ENCODE results near the gene CYP4B1. TPM values are rescaled to one million over a fixed set of nuclear protein-coding genes. Genes with fewer than 3 reads are reported as not detected.
A peak's percentile ranks its signal among the peaks of the same experiment; 100 is the strongest.

CYP4B1 gene
- total RNA-seq, 1 experiment from 2014 or later: not detected

GRCh38 chr1:46804027-46804889 lies 5.4 kb downstream of the CYP4B1 start:
- Histone ChIP-seq H3K27me3 (ENCODE audit: control insufficient read depth, insufficient read depth, low read length) (no peaks in the 10 kb centered on the region; the same call in 1 of the 2 replicates), H3K4me3 (ENCODE audit: insufficient read depth, low read depth, low read length) (no peak overlapping the region), H3K36me3 (replicated peaks; ENCODE audit: control insufficient read depth, insufficient read depth, low read length) (no peaks in the 10 kb centered on the region)
- DNase-seq: no peak

GRCh38 chr1:46804926-46805325 lies 6.1 kb downstream of the CYP4B1 start:
- H3K27me3 ChIP-seq (ENCODE audit: control insufficient read depth, insufficient read depth, low read length): no peaks in the 10 kb centered on the region; the same call in 1 of the 2 replicates
- no peak for DNase-seq
- no peaks in the 10 kb centered on the region for H3K36me3 ChIP-seq (replicated peaks; ENCODE audit: control insufficient read depth, insufficient read depth, low read length)
- no peak overlapping the region for H3K4me3 ChIP-seq (ENCODE audit: insufficient read depth, low read depth, low read length)

GRCh38 chr1:46805755-46806154 lies 6.9 kb downstream of the CYP4B1 start:
- no peaks in the 10 kb centered on the region for H3K36me3 ChIP-seq (replicated peaks; ENCODE audit: control insufficient read depth, insufficient read depth, low read length)
- H3K4me3 ChIP-seq (ENCODE audit: insufficient read depth, low read depth, low read length): no peak overlapping the region
- no peak for DNase-seq
- H3K27me3 ChIP-seq (ENCODE audit: control insufficient read depth, insufficient read depth, low read length): no peaks in the 10 kb centered on the region; the same call in 1 of the 2 replicates

GRCh38 chr1:46806196-46807020 lies 7.6 kb downstream of the CYP4B1 start:
- H3K27me3 ChIP-seq (ENCODE audit: control insufficient read depth, insufficient read depth, low read length): no peaks in the 10 kb centered on the region; the same call in 1 of the 2 replicates
- no peak for DNase-seq
- H3K36me3 ChIP-seq (replicated peaks; ENCODE audit: control insufficient read depth, insufficient read depth, low read length): no peaks in the 10 kb centered on the region
- no peak overlapping the region for H3K4me3 ChIP-seq (ENCODE audit: insufficient read depth, low read depth, low read length)

GRCh38 chr1:46807046-46807972 lies 8.5 kb downstream of the CYP4B1 start:
- no peak for DNase-seq
- Histone ChIP-seq H3K27me3 (ENCODE audit: control insufficient read depth, insufficient read depth, low read length) (no peaks in the 10 kb centered on the region; the same call in 1 of the 2 replicates), H3K4me3 (ENCODE audit: insufficient read depth, low read depth, low read length) (no peak overlapping the region)

GRCh38 chr1:46809071-46809470 lies 10.2 kb downstream of the CYP4B1 start:
- DNase-seq: no peak

More at GRCh38 chr1:46807046-46807972, 8.5 kb downstream of the CYP4B1 start:
- no peaks in the 10 kb centered on the region for H3K36me3 ChIP-seq (replicated peaks; ENCODE audit: control insufficient read depth, insufficient read depth, low read length)

GRCh38 chr1:46809904-46810303 lies 11.1 kb downstream of the CYP4B1 start:
- Histone ChIP-seq H3K27me3 (ENCODE audit: control insufficient read depth, insufficient read depth, low read length) (no peaks in the 10 kb centered on the region; the same call in 1 of the 2 replicates), H3K4me3 (ENCODE audit: insufficient read depth, low read depth, low read length) (no peak overlapping the region), H3K36me3 (replicated peaks; ENCODE audit: control insufficient read depth, insufficient read depth, low read length) (no peaks in the 10 kb centered on the region)
- DNase-seq: no peak

More at GRCh38 chr1:46809071-46809470, 10.2 kb downstream of the CYP4B1 start:
- Histone ChIP-seq H3K4me3 (ENCODE audit: insufficient read depth, low read depth, low read length) (no peak overlapping the region), H3K36me3 (replicated peaks; ENCODE audit: control insufficient read depth, insufficient read depth, low read length) (no peaks in the 10 kb centered on the region), H3K27me3 (ENCODE audit: control insufficient read depth, insufficient read depth, low read length) (no peaks in the 10 kb centered on the region; the same call in 1 of the 2 replicates)

- Histone ChIP-seq H3K36me3 (replicated peaks; ENCODE audit: control insufficient read depth, insufficient read depth, low read length) (no peaks in the 10 kb centered on the region), H3K4me3 (ENCODE audit: insufficient read depth, low read depth, low read length) (no peak overlapping the region)
- no peak for DNase-seq
Measured at GRCh38 chr1:46810596-46810995, 11.8 kb downstream of the CYP4B1 start.

GRCh38 chr1:46811053-46811452 lies 12.2 kb downstream of the CYP4B1 start:
- DNase-seq: peak; percentile 2
- Histone ChIP-seq H3K36me3 (replicated peaks; ENCODE audit: control insufficient read depth, insufficient read depth, low read length) (no peaks in the 10 kb centered on the region), H3K27me3 (ENCODE audit: control insufficient read depth, insufficient read depth, low read length) (no peaks in the 10 kb centered on the region; the same call in 1 of the 2 replicates), H3K4me3 (ENCODE audit: insufficient read depth, low read depth, low read length) (no peak overlapping the region)

More at GRCh38 chr1:46810596-46810995, 11.8 kb downstream of the CYP4B1 start:
- H3K27me3 ChIP-seq (ENCODE audit: control insufficient read depth, insufficient read depth, low read length): no peaks in the 10 kb centered on the region; the same call in 1 of the 2 replicates

- peak; percentile 2 for DNase-seq
- no peak overlapping the region for H3K4me3 ChIP-seq (ENCODE audit: insufficient read depth, low read depth, low read length)
- no peaks in the 10 kb centered on the region; the same call in 1 of the 2 replicates for H3K27me3 ChIP-seq (ENCODE audit: control insufficient read depth, insufficient read depth, low read length)
- H3K36me3 ChIP-seq (replicated peaks; ENCODE audit: control insufficient read depth, insufficient read depth, low read length): no peaks in the 10 kb centered on the region
Measured at GRCh38 chr1:46812065-46812963, 13.5 kb downstream of the CYP4B1 start.

GRCh38 chr1:46812996-46813857 lies 14.4 kb downstream of the CYP4B1 start:
- no peaks in the 10 kb centered on the region for H3K36me3 ChIP-seq (replicated peaks; ENCODE audit: control insufficient read depth, insufficient read depth, low read length)

GRCh38 chr1:46813858-46814396 lies 15.1 kb downstream of the CYP4B1 start:
- DNase-seq: peak; percentile 1
- Histone ChIP-seq H3K36me3 (replicated peaks; ENCODE audit: control insufficient read depth, insufficient read depth, low read length) (no peaks in the 10 kb centered on the region), H3K4me3 (ENCODE audit: insufficient read depth, low read depth, low read length) (no peak overlapping the region), H3K27me3 (ENCODE audit: control insufficient read depth, insufficient read depth, low read length) (no peaks in the 10 kb centered on the region; the same call in 1 of the 2 replicates)

More at GRCh38 chr1:46812996-46813857, 14.4 kb downstream of the CYP4B1 start:
- peak; percentile 4 for DNase-seq
- Histone ChIP-seq H3K27me3 (ENCODE audit: control insufficient read depth, insufficient read depth, low read length) (no peaks in the 10 kb centered on the region; the same call in 1 of the 2 replicates), H3K4me3 (ENCODE audit: insufficient read depth, low read depth, low read length) (no peak overlapping the region)

All from H7 (cell line).